Sigmoid colon (tissue), 4 donors: ENCODE results near the gene IRX5.

Experiments used
- EP300 ChIP-seq, 4 donors: sonication (generic); formaldehyde crosslinking; IDR thresholded peaks; one replicate each; pipeline ENCODE4 v1.6.1; 2017; ENCODE audit warnings: antibody characterized with exemption in 4 of 4
- POLR2A ChIP-seq, 2 donors: fragments of 450-650 bp; IDR thresholded peaks; one replicate each; pipeline ENCODE4 v1.6.1; 2016; ENCODE audit warnings: antibody characterized with exemption in 2 of 2, mild to moderate bottlenecking in 2 of 2, moderate library complexity in 2 of 2
- POLR2AphosphoS5 ChIP-seq, 4 donors: sonication (generic); formaldehyde crosslinking; IDR thresholded peaks; one replicate each; pipeline ENCODE4 v1.6.1; 2017; ENCODE audit warnings: antibody characterized with exemption in 4 of 4
- TF ChIP-seq, protein P1 (sequence below), 4 experiments: fragments of 450-650 bp in 3 of 4; fragments of 200-600 bp in 1 of 4; IDR thresholded peaks; one replicate each; pipeline ENCODE4 v1.5.1; 2016 to 2019; ENCODE audit warnings: antibody characterized with exemption in 4 of 4, mild to moderate bottlenecking in 3 of 4, moderate library complexity in 2 of 4

DNA sequence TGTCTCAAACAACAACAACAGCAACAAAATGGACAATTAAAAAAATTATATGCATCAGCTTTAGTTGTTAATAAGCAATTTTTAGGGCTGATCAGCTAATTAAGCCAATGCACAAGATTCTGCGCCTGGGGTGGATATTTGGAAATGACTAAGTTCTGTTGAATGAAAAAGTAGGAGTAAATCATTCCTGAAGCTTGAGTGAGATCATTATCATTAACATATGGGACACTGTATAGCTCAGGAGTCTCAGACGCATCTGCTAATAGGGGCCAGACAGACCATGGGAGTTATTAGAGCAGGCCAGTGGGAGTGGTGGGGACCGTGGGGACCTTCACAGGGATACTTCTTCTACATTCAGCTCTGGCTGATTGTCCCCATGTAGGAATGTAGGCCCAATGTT is 22.8 kb downstream of the IRX5 start:
- TF ChIP-seq, protein P1, sequence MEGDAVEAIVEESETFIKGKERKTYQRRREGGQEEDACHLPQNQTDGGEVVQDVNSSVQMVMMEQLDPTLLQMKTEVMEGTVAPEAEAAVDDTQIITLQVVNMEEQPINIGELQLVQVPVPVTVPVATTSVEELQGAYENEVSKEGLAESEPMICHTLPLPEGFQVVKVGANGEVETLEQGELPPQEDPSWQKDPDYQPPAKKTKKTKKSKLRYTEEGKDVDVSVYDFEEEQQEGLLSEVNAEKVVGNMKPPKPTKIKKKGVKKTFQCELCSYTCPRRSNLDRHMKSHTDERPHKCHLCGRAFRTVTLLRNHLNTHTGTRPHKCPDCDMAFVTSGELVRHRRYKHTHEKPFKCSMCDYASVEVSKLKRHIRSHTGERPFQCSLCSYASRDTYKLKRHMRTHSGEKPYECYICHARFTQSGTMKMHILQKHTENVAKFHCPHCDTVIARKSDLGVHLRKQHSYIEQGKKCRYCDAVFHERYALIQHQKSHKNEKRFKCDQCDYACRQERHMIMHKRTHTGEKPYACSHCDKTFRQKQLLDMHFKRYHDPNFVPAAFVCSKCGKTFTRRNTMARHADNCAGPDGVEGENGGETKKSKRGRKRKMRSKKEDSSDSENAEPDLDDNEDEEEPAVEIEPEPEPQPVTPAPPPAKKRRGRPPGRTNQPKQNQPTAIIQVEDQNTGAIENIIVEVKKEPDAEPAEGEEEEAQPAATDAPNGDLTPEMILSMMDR (IDR thresholded peaks at IDR 0.05): no peak
- TF ChIP-seq POLR2A (IDR thresholded peaks at IDR 0.05) (no peak), POLR2AphosphoS5 (IDR thresholded peaks at IDR 0.05) (no peak), EP300 (IDR thresholded peaks at IDR 0.05) (no peak)
